Left renal pelvis (tissue), 4 donors: ENCODE results near the gene AGBL4. TPM values are rescaled to one million over a fixed set of nuclear protein-coding genes. Genes with fewer than 3 reads are reported as not detected.
A peak's percentile ranks its signal among the peaks of the same experiment; 100 is the strongest.

Source experiments
- DNase-seq, 4 donors: peaks; one replicate each; pipeline ENCODE4 v3.0.0-alpha.2; 2013; ENCODE audit warnings: low read depth in 4 of 4, low spot score in 3 of 4
- polyA plus RNA-seq, 4 donors: library from polyadenylated mRNA; unstranded; fragments of 120-200 nt; gene quantifications; one replicate each; pipeline ENCODE4 v1.2.1, GENCODE V29; 2013; ENCODE audit not compliant: insufficient read length in 4 of 4

AGBL4 gene
- polyA plus RNA-seq, 4 donors, result 0.31 to 1.3 (median 1.1) TPM

DNA sequence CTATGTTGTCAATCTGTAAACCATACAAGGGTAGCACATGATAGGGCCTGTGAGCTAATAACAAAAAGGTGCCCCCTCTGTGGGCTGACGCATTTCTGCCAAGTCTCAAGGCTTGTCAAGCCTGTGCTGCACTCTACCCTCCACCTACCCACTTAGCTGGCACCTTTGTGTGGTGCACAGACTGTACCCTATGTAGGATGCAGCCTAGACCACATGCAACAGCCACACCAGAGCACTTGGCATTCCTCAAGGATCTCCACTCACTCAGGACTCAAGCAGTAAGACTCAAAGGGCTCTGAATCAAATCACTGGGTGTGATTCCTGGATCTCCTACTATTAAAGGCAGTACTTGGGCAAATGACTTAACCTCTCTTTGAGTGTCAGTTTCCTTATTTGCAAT lies 1380.6 kb downstream of the AGBL4 start:
- DNase-seq, result no peak

DNA sequence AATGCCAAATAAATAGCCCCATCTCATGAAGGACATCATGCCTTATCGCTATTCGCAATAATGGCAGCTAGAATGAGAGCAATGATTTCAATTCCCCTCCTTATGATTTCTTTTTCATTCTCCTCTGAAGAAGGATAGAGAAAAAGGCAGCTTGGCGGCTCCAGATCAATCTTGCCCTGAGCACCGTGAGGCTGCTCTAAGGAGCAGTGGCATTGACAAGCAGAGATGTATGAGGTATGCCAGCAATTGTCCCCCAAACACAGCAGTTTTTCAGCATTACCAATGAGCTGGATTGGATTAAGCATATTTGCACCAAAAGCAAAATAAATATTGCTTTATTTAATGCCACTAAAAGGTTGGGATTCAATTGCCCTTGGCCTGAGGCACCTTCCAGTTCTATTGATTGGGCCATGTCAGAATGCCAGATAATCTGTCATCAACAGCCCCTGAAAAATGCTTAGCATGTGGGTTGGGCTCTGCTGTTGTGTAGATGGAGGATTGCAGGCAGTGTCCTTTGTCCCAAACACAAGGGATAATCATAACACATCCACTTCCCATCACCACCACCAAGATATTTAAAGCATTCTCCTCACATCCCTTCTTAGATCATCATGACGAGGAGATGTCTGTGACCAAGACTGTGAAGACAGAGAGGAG lies 1382.8 kb downstream of the AGBL4 start:
- DNase-seq, result no peak

DNA sequence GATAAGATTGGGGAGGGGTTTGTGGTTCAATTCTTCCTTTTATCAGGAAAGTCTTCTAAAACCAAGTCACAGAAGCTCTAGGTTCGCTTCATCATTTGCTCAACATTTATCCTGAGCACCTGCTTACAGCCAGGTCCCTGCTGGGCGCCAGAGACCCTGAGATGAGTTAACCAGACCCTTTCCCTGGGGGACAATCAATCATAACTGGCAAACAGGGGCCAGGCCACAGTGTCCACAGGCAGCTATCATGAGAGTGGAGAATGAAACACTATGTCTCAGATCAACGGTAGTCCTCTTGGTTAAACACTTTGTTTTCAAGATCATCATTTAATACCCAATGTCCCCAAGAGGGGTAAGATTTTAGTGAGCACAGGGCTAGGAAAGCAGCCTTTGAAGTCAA lies 1393.9 kb downstream of the AGBL4 start:
- DNase-seq, result no peak

DNA sequence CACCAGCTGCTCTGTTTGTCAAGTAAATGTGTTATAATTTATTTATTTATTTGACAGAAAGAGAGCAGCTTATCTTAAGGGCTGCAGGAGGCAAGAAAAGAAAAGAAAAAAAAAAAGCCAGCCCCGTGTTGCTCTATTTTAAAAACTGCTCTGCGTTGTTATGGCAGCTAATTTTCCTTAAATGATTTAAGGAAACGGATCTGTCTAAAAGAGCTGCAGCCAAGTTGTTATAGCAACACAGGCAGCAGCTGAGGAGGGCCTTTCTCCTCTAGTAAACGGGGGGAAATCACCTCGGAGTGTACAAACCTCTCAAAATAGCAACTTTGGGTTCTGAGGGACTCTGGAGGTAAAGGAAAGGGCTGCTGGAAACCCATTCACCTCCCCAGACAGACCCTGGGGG lies 1396.3 kb downstream of the AGBL4 start:
- no peak for DNase-seq

DNA sequence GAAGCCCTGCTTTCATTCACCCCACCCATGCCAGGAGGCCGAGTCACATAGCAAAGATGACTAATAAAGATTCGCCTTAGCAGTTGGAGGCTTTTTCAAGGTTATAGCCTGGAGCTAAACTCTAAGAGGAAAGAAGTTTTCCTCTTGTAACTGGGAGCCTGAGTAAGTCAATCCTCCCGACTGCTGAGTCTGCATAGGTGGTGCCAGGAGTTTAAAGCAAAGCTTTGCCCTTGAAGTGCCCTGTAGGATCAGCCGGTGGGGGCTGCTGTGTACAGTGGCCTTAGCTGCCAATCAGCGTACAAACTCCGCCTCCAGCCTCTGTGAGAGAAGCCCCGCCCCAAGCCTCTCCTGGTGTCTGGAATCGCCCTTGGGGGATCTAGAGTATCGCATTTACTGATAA lies 1404.2 kb downstream of the AGBL4 start:
- no peak for DNase-seq

DNA sequence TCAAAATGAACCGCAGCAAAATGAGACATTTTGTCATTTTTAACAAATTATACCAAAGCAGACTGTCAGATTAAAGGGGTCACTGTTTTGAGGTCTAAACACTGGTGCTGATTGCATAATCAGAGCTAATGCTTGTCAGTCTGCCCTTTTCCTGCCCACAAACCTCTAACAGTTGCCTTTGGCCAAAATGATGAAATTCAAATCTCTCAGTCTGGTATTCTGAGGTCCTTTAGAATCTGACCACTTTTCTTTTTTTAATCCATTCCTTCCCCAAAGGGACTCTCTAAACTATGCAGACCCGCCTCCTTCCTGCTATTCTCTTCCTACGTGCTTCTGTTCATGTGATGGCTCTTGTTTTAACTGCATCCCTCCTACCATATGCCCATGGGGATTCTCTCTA lies 1406.5 kb downstream of the AGBL4 start:
- no peak for DNase-seq

DNA sequence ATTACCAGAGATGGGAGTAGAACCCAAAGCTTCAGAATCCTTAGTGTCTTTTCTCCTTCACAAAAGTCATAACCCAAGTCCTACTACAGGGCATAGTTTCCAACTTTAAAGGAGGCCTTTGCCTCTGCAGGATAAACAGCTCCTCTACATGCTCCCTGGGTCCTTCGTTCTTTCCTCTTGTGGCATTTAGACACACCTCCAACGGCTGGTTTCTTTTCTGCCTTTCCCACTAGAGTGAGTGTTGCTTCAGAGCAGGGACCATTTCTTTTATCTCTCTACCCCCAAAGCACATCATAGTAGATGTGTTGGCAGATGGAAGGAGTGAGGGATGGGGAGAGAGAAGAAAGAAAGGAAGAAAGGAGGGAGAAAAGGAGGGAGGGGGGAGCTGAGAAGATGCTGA lies 1407.0 kb downstream of the AGBL4 start:
- DNase-seq, result no peak

DNA sequence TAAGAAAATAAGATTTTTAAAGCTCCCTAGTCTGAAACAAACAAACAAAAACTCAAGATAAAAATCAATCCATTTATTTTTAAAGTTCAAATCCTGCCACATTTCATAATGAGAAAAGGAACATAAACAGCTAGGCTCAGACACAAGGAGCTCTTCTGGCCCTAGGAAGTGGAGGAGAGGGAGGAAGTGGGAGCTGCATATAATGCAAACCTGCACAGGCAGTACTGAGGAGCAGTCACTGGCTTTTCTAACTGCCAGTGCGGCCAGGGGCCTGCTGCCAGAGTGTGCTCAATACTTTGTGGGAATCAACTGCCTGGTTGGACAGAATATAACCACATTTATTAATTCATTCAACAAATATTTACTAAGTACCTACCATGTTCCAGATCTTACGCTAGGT lies 1411.9 kb downstream of the AGBL4 start:
- no peak for DNase-seq

DNA sequence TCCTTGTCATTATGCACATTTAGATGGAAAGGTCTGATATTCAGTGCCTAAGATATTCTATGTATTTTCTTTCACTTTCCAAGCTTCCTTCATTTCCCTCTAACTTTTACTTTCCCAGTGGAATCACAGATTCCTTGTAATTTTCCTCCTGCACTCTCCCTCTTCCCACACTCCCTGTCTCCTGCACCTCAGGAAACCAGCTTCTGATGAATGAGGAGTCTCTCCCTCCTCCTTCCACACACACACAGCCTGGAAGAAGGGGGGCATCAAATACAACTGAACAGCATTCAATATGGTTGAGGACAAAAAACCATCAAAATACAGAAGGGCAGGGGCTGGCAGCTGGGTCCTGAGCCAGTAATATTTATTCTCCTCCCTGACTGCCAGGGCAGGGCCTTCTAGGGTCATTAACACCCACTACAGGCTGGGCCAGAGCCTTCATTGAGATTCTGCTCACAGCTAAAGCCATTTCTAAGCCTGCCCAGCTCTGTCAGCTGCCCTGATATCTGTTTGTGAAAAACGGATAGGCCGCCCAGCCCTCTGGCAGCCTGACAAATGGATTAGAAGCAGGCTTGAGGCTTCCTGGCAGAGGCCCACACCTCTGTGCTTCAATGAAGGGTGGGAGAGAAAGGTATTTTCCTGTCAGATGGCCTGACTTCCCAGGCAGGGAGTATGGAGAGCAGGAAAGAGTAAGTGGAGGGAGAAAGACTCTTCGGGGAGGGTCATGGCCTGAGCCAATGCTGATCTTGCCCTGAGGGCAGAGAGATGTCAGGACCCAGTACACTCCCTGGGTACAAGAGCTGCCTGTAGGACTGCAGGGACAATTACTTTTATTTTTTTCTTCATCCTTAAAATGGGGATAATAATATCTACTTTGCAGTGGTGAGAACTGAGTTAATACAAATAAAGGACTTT lies 1412.9 kb downstream of the AGBL4 start:
- no peak for DNase-seq

DNA sequence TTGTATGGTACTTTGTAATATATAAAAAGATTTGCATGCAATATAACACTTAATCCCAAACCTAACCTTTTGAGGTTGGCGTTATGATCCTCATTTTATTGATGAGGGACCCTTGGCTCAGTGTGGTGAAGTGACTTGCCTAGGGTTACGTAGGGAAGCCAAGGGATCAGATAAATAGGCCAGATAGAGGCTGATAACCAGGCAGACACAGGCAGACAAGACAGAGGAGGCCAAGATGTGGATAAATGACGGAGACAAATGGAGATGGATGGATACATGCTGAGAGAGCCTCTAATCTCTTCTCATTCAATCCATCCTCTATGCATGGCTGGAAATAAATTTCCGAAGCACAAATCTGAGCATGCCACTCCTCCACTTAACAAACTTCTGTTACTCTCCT lies 1414.9 kb downstream of the AGBL4 start:
- DNase-seq, result no peak

DNA sequence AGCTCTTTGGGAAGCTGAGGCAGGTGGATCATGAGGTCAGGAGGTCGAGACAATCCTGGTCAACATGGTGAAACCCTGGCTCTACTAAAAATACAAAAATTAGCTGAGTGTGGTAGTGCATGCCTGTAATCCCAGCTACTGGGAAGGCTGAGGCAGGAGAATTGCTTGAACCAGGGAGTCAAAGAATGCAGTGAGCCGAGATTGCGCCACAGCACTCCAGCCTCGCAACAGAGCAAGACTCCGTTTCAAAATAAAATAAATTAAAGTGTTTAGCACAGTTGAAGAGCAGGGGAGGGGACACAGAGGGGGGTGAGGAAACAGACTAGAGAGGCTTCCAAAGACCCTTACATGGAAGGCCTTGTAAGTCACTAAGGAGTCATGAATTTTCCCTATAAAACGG lies 1420.5 kb downstream of the AGBL4 start:
- no peak for DNase-seq

DNA sequence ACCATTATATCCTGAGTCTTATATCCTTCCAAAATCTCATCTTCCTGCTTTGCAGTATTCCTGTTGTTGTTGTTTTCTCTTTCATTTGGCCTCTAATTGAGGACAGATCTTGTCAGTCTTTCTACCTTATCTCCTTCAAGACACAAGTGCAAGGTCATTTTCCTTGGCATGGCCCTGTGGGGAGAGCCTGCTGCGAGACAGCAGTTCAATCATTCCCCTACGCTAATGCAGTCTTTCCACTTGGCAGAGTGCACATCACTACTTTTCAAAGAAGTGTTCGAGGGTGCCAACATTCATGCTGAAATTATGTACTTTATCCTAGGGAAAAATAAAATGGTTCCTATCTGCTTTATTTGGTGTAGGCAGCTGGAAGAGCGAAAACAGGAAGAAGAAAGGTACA lies 1421.4 kb downstream of the AGBL4 start:
- no peak for DNase-seq

DNA sequence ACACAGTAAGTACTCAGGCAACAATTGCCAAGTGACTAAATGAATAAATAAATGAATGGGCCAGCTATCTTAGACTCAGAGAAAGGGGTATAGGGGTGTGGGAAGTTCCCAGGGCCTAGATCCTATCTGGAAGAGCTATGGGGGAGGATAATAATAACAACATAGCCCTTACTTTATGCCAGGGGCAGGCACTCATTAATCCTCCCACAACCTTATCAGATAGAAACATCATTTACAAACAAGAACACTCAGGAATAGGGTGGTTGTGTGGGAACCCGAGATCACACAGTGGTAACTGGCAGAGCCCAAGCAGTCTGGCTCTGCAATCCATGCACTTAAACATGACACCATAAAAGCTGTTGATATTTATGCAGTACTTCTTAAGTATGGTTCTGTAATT lies 1423.6 kb downstream of the AGBL4 start:
- DNase-seq, result no peak

DNA sequence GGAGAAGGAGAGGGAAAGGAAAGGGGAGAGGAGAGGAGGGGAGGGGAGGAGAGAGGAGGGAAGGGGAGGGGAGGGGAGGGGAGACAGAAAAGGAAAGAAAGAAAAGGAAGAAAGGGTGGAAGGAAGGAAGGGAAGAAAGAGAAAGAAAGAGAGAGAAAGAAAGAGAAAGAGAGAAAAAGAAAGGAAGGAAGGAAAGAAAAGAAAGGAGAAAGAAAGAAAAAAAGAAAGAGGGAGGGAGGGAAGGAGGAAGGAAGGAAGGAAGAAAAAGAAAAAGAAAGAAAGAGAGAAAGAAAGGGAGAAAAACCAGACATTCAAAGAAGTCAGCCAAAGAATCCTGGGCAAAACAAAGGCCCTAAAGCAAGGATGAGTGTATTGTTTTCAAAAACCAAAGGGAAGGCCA lies 1426.1 kb downstream of the AGBL4 start:
- no peak for DNase-seq

DNA sequence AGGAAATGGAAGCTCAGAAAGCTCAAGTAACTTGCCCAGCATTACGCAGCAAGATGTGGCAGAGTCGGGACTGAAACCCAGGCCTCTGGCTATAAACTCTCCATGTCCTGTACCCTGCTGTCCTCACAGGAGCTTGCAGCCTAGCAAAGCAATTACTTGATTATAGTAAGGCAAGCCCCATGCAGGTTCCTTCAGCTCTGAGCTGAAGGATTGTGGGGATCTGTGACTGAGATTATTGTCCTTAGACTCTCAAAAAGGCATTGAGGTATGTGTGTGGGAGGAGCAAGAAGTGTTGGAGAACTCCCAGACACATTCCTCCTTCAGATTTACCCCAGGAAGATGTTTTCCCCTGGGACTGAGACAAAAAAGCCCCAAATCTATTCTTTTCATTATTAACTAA lies 1427.7 kb downstream of the AGBL4 start:
- DNase-seq, result no peak

DNA sequence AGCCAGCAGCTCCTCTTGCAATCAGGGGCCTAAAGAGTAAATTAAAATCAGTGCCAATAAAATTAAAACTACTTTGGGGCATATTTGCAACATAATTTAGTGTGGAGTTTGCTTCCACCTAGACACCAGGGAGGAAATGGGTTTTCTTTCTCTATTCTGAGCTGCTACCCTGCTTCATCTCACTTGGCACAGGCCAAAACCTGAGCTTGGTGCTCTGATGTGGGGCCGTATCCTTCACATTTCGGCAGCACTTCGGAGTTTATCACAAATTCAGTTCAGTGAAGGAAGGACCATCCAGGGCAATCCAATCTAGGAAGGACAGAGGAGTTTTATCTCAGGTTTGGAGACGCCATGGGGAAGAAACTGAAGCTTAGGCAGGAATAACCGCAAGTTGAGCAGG lies 1428.1 kb downstream of the AGBL4 start:
- no peak for DNase-seq

DNA sequence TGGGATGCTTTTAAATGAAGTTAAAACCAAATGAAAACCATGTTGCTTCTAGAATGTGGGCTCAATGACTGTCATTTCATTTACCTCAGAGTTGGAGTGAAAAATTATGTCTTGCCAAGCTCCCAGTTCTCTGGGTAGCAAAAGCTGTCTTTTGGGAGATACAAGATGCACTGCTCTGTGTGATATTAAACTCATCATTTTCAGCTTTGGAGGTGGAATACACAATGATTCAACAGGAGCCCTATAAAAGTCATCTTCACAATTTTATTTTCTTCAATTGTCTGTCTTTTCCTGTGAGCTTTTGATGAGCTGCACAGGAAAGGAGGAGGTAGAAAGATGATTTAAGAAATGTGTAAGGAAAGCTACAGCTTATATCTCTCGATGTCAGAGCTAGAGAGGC lies 1431.4 kb downstream of the AGBL4 start:
- DNase-seq, result no peak

DNA sequence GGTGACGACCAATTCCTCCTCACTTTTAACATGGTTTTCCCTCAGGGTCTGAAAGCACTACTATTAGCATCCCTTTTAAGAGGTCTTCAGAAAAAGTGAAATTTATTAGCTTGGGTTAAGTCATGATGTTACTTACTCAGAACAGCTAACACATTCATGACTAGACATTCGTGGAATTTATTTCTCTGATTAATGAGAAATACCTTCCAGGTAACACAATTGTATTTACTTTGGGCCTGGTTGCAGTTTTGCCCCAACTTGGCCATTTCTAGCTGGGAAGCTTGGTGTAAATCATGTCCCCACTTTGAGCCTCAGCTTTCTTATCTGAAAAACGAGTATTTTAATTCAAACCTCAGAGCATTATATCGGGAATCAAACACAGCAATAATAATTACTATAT lies 1432.6 kb downstream of the AGBL4 start:
- no peak for DNase-seq

DNA sequence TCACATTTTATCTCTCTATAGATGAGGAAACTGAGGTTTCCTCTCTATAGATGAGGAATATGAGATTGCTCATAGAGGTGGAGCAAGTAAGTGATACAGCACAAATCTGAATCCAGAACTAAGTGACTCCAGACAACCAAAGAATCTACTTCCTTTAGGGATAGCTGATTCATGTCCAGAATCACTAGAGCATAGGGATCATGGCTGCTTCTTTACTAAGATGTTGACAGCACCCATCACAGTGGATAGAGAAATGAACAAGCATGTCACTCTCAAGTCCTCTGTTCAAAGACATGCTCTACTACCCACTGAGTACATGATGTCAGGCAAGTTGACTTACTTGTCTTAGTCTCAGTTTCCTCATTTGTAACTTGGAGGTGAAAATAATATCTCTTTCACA lies 1435.7 kb downstream of the AGBL4 start:
- DNase-seq, result no peak

DNA sequence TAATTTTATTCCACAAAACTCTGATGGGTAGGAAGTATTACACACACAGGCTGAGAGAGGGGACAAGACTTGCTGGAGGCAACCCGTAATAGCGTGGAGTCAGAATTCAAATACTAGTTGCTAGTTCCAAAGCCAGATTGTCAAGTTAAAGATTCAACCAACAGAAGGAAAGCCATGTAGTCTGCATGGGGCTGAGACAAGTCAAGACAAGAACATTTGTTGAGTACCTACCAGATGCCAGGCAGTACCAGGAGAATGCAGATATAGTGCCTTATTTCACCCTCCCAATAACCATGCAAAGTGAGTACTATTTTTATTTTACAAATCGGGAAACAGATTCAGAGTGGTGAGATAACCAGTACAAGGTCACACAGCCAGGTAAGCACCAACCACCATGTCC lies 1441.3 kb downstream of the AGBL4 start:
- DNase-seq, result no peak

DNA sequence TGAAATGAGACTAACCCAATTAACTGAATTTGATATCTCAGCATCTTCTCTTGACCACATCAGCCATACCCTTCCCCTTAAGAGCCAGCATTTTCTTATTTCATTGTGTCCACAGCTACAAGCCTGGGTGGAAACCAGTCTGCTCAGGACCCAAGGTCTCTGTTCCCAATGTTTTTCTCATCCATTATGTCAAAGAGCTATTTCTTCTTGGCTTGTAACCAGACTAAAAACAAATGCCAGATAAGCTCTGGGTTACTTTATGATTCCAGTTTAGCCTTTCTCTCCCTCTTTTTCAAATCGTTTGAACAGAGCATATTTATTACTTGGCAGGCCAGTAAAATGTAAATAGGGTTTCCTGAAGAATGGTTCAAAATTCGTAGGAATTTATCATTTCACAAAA lies 1442.5 kb downstream of the AGBL4 start:
- DNase-seq, result peak in 3 of 4 donors; percentile 10 to 24 (median 20)

DNA sequence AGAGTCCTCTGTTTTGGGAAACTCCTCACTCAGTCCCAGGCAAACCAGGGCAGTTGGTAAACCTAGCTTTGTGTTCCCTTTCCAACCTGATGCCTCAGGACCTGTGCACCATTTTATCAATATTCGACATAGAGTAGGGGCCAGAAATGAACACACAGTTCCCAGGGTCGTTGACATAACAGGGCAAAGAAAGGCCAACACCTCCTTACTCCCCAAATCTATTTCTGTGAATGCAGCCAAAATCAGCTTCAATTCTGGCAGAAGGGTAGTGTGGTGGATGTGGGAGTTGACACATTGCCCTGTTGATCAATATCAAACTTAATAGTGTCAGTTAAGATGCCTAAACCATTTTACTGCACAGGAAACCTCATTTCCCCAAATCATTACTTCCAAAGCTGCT lies 1447.2 kb downstream of the AGBL4 start:
- DNase-seq, result no peak
